HepG2 (cell line): ENCODE measurements around the gene TSPYL6. TPM values are rescaled to one million over a fixed set of nuclear protein-coding genes. Genes with fewer than 3 reads are reported as not detected.

Experiments used
- ATAC-seq: fragments of 200-7000 bp; cut with Tn5 transposase; 3 replicates; pipeline ENCODE4 v1.9.1; 2020; ENCODE audit warnings: mild to moderate bottlenecking, moderate library complexity
- BruUV-seq: library from RNA; stranded (reverse); fragments of 400-500 nt; replicated peaks from 2 replicates; lab custom pipeline; 2021; lab: Mats Ljungman, UMichigan
- CTCF ChIA-PET: fragments of 300-600 bp; formaldehyde crosslinking; extraction: SDS; loops from one replicate; lab custom pipeline; 2021; ENCODE audit warnings: low total read pairs, inconsistent platforms, low intra/inter-chr PET ratio; lab: Yijun Ruan, JAX
- POLR2A ChIA-PET: fragments of 350-600 bp; sonication (Branson Sonifier 250); formaldehyde crosslinking; loops from one replicate; lab custom pipeline; 2020; ENCODE audit warnings: antibody characterized with exemption, inconsistent platforms; lab: Yijun Ruan, JAX
- DNase-seq: peaks from one replicate; pipeline ENCODE4 v3.0.0-alpha.2; 2015; ENCODE audit warnings: low spot score
- FAIRE-seq: peaks from 3 replicates; lab custom pipeline; 2011; peaks lifted over from hg19 to GRCh38; lab: Jason Lieb, UNC
- H2AFZ ChIP-seq: one replicate; pipeline ENCODE4 v1.6.1; 2011; ENCODE audit warnings: low read length, inconsistent platforms
- H3K27ac ChIP-seq: fragments of 300-600 bp; 3 replicates; pipeline ENCODE4 v1.8.0; 2011; ENCODE audit warnings: mixed run types, mild to moderate bottlenecking, mixed read lengths, low read length, inconsistent platforms; ENCODE audit not compliant: insufficient read depth; ENCODE audit errors: extremely low read length
- H3K27me3 ChIP-seq, 2 experiments: fragments of 200-600 bp in 1 of 2; 2 replicates in 1 of 2; 3 replicates in 1 of 2; pipeline versions ENCODE4 v1.6.0 to v1.8.0; 2011; ENCODE audit warnings: low read length in 2 of 2, mild to moderate bottlenecking in 2 of 2, moderate library complexity in 2 of 2, inconsistent platforms in 1 of 2; ENCODE audit not compliant: insufficient read depth in 2 of 2, control insufficient read depth in 1 of 2
- H3K36me3 ChIP-seq, 2 experiments: fragments of 200-600 bp in 1 of 2; replicated peaks in 1 of 2; 2 replicates in 1 of 2; 3 replicates in 1 of 2; pipeline versions ENCODE4 v1.5.1 to v1.8.0; 2011; ENCODE audit warnings: low read length in 2 of 2, inconsistent platforms in 1 of 2; ENCODE audit not compliant: insufficient read depth in 2 of 2, control insufficient read depth in 1 of 2
- H3K4me1 ChIP-seq: 2 replicates; pipeline ENCODE4 v1.5.1; 2012; ENCODE audit warnings: low read length, inconsistent platforms; ENCODE audit not compliant: insufficient read depth
- H3K4me2 ChIP-seq: 2 replicates; pipeline ENCODE4 v1.6.0; 2011; ENCODE audit warnings: low read depth, low read length, inconsistent platforms
- H3K4me3 ChIP-seq, 3 experiments: fragments of 200-600 bp in 1 of 3; sonication (generic), shearing (Covaris generic) in 1 of 3; replicated peaks in 1 of 3; 2 replicates each; pipeline ENCODE4 v1.5.1; 2011 to 2016; ENCODE audit warnings: low read length in 3 of 3, inconsistent platforms in 2 of 3, low read depth in 2 of 3, mild to moderate bottlenecking in 2 of 3, control low read depth in 1 of 3, mixed read lengths in 1 of 3; ENCODE audit not compliant: insufficient read depth in 1 of 3
- H3K79me2 ChIP-seq: one replicate; pipeline ENCODE4 v1.6.1; 2011; ENCODE audit warnings: low read length, inconsistent platforms; ENCODE audit not compliant: insufficient read depth
- H3K9ac ChIP-seq: 2 replicates; pipeline ENCODE4 v1.6.0; 2011; ENCODE audit warnings: mild to moderate bottlenecking, low read depth, low read length, inconsistent platforms; ENCODE audit not compliant: insufficient read depth
- H3K9me3 ChIP-seq: 2 replicates; pipeline ENCODE4 v1.5.1; 2012; ENCODE audit warnings: mild to moderate bottlenecking, low read length
- H4K20me1 ChIP-seq: 2 replicates; pipeline ENCODE4 v1.6.0; 2011; ENCODE audit warnings: inconsistent platforms, mild to moderate bottlenecking, low read length, moderate library complexity; ENCODE audit not compliant: insufficient read depth
- CTCF ChIP-seq: sonication (generic); formaldehyde crosslinking; IDR thresholded peaks from 2 replicates; pipeline ENCODE4 v1.5.0; 2020; ENCODE audit warnings: mild to moderate bottlenecking, missing genetic modification reagents, moderate library complexity
- DMTF1 ChIP-seq: sonication (generic); formaldehyde crosslinking; IDR thresholded peaks from 2 replicates; pipeline ENCODE4 v1.4.0; 2020; ENCODE audit warnings: mild to moderate bottlenecking, missing genetic modification reagents
- NR2F6 ChIP-seq, 2 experiments: IDR thresholded peaks; 2 replicates each; pipeline ENCODE4 v1.6.1; 2016; ENCODE audit warnings: antibody characterized with exemption in 1 of 2, mild to moderate bottlenecking in 1 of 2
- RAD21 ChIP-seq: fragments of 450-650 bp; formaldehyde crosslinking; IDR thresholded peaks from 2 replicates; pipeline ENCODE4 v1.5.0; 2020; ENCODE audit warnings: mild to moderate bottlenecking
- STAG1 ChIP-seq: sonication (generic); formaldehyde crosslinking; IDR thresholded peaks from 2 replicates; pipeline ENCODE4 v1.4.0; 2020; ENCODE audit warnings: missing genetic modification reagents
- ZBTB42 ChIP-seq: sonication (generic); formaldehyde crosslinking; IDR thresholded peaks from 2 replicates; pipeline ENCODE4 v1.5.0; 2020; ENCODE audit warnings: mild to moderate bottlenecking, missing genetic modification reagents
- ZNF224 ChIP-seq: sonication (generic); formaldehyde crosslinking; IDR thresholded peaks from 2 replicates; pipeline ENCODE4 v1.5.0; 2020; ENCODE audit warnings: mild to moderate bottlenecking, missing genetic modification reagents
- WGBS: methylation state at CpG from one replicate; pipeline ENCODE4 v1.1.6; 2017; ENCODE audit warnings: low lambda C conversion rate; 5-methylcytosine and 5-hydroxymethylcytosine counted together
- in situ Hi-C: cut with HindIII; loops from 2 replicates; pipeline ENCODE4 v1.10.0; 2017; ENCODE audit warnings: low pct_unique_long_range_greater_than_20kb; ENCODE audit not compliant: extremely low pct_ligation_motif_present
- intact Hi-C: fragments of 100-400 bp; cut with micrococcal nuclease; formaldehyde crosslinking; loops from one replicate; pipeline ENCODE4 v1.10.0; 2022; ENCODE audit not compliant: unreplicated experiment
- polyA plus RNA-seq, 8 experiments: library from polyadenylated mRNA; depleted of rRNA in 3 of 8; stranded (reverse) in 7 of 8; unstranded in 1 of 8; fragments of >200 nt; fragmentation: Illumina TruSeq in 4 of 8; extraction: Trizol in 4 of 8; gene quantifications; 2 replicates each; pipeline versions ENCODE4 v1.2.1 to v1.2.3, GENCODE V29; 2011 to 2016; ENCODE audit warnings: low read depth in 4 of 8, missing spikeins in 1 of 8, mixed read lengths in 1 of 8; ENCODE audit not compliant: insufficient read depth in 1 of 8
- total RNA-seq, 5 experiments: library from RNA; depleted of rRNA; stranded (reverse); fragments of >200 nt; fragmentation: Illumina TruSeq; extraction: Trizol; gene quantifications; 2 replicates each; pipeline ENCODE4 v1.2.3, GENCODE V29; 2016; ENCODE audit warnings: low read depth in 1 of 5

Gene TSPYL6
- total and polyA plus RNA-seq, 2 of the 13 experiments (the other 11 are each of a cell fraction or from before 2014, with no cell fraction given) = 0.03 TPM; not detected in 1

GRCh38 chr2:54206596-54206995 is 49.4 kb downstream of the TSPYL6 start:
- intact Hi-C loops (loop anchor here (10.0 kb wide), 1 partner anchor 118 kb away; no protein-coding TSS in a partner anchor), in situ Hi-C loops (no loop called here)
- Histone ChIP-seq H3K4me1 (peaks cover 65% of the 10 kb centered on the region), H3K9me3 (peaks cover 5% of the 10 kb centered on the region), H3K9ac (no peak overlapping the region), H3K79me2 (no peaks in the 10 kb centered on the region), H3K27me3 (no peaks in the 10 kb centered on the region), H3K4me3 (no peak overlapping the region), H2AFZ (no peak overlapping the region), H3K4me2 (no peak overlapping the region), H3K36me3 (no peaks in the 10 kb centered on the region), H3K27ac (no peak overlapping the region), H4K20me1 (no peaks in the 10 kb centered on the region)
- ChIA-PET CTCF (no interaction called here), POLR2A (no interaction called here)
- TF ChIP-seq NR2F6 (IDR thresholded peaks at IDR 0.05) = no peak
- no peak for TF ChIP-seq NR2F6 (CRISPR knock-in tag; IDR thresholded peaks at IDR 0.05)
- no peak for TF ChIP-seq DMTF1 (CRISPR knock-in tag)
- TF ChIP-seq RAD21 (CRISPR knock-in tag) = peak; percentile 36; the same call in 1 of the 2 replicates
- no peak for TF ChIP-seq ZBTB42
- peak; percentile 33; the same call in 1 of the 2 replicates for TF ChIP-seq CTCF (CRISPR knock-in tag)
- TF ChIP-seq STAG1 (CRISPR knock-in tag) = peak; percentile 57
- no peak for TF ChIP-seq ZNF224 (CRISPR knock-in tag)
- FAIRE-seq (no peak), ATAC-seq (no peak), DNase-seq (peak; percentile 50)
- BruUV-seq = no TSS peak
- WGBS = 95% methylated on average over 2 of the region's 2 CpGs
